HG03439 (cell line): ENCODE results near the gene HSPA12A.

Source experiments
- ATAC-seq: cut with Tn5 transposase; IDR thresholded peaks from one replicate; pipeline ENCODE4 v1.9.1; 2021; ENCODE audit warnings: mild to moderate bottlenecking, moderate library complexity; ENCODE audit not compliant: unreplicated experiment

Gene HSPA12A

DNA sequence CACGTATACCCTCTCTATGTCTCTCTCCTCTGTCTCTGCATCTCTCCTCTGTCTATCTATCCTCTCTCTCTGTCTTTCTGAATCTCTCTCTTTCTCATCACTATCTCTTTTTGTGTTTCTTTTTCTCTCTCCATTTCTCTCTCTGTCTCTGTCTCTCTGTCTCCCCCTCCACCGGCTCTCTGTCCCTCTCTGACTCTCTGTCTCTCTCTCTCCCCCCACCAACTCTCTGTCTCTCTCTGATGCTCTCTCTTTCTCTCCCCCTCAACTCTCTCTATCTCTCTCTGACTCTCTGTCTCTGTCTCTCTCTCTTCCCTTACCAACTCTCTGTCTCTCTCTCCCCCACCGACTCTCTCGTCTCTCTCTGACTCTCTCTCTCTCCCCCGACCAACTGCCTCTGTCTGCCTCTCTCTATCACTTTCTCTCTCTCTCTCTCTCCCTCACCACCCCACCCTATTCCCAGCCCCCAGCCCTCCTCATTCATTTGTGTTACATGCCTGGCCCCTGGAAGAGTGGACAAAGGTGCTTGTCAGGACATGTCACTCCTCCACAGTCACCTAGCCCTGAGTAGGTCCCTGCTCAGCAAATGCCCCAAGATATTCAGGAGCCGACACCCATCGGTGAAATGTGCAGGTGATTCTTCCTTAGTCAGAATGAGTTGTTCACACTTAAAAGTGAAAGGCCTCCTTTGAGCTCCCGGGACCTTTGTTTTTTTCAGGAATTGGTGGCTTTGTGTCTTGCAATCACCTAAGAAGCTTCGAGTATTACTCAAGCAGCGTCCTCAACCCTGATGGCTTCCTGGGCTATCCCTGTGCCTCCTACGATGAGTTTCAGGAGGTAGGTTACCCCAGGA lies 108.0 kb downstream of the HSPA12A start:
- ATAC-seq, result no peak

- ATAC-seq, result no peak
Measured at GRCh38 chr10:116633216-116633600, 109.2 kb downstream of the HSPA12A start.

- no peak for ATAC-seq
Measured at GRCh38 chr10:116632596-116633215, 109.7 kb downstream of the HSPA12A start.

DNA sequence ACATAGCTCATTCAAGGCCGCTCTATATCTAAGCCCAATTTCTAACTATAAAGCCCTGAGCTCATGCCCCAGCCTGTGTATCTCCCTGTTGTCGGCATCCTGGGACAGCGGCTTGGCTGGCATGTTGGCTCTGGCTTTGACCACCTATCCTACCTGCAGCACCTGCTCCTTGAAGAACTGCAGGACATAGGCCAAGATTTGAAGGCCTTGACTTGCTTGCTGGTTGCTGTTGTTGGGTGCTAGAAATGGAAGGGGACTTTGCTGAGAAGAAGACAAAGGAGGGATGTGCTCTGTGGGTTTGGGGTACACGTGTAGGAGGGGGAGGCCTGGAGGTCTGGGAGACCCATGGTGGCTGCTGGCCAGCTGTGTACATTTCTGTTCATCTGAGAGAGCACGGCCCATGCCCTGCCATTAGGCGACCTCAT lies 110.5 kb downstream of the HSPA12A start:
- no peak for ATAC-seq

DNA sequence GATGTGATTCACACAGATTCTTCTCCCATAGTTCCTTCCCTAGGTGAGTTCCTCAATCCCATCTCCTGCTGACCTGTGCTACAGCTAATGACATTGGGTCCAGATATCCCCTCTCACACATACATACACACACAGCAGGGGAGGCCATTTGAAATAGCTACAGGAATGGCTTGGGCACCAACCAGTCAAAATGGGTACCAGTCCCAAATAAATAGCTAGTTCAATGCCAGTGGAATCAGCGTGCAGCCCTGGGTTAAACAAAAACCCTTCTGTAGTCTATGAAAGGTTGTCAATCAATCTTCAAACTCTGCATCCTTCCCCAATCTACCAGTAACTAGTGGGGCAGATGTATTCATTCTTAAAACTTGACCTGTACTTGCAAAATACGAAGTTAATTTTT lies 112.3 kb downstream of the HSPA12A start:
- ATAC-seq, result no peak

GRCh38 chr10:116629340-116629739 lies 113.0 kb downstream of the HSPA12A start:
- ATAC-seq, result no peak

DNA sequence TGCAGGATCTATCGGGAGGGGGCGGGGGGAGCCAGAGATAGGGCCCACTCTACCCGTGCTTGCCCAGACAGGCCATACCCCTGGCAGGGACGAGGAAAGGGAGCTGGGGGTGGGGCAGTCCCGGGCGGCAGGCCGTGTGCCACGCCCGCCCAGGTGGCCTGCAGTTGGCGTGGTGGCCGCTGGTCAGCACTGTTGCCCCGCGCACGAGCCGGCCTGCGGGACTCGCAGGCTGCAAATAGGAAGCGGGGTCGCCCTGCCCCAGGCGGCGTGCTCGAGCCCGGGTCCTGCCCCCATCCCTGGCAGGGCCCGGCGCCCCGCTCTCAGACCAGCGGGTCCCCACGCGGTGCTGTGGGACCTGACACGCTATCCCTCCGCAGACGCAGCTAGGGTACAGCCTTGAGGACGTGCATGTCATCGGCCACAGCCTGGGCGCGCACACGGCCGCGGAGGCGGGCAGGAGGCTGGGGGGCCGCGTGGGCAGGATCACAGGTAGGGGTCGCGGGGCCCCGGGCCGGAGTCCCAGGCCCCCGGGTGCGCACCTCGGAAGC lies 114.9 kb downstream of the HSPA12A start:
- no peak for ATAC-seq

DNA sequence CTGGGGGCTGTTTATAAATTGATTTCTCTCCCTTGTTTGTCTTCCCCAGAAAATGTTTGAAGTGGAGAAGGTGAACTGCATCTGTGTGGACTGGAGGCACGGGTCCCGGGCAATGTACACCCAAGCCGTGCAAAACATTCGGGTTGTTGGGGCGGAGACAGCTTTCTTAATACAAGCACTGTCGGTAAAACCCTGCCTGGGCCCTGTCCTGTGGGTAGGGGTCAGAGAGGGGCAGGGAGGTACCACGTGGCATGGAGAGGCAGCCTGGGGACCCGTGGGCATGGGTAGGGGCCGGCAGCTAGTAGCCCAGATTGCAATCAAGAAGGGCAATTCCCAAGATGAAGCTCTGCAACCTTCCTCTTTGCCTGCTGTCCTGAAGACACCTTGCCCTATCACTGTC lies 115.6 kb downstream of the HSPA12A start:
- ATAC-seq, result no peak

- no peak for ATAC-seq
Measured at GRCh38 chr10:116625845-116626244, 116.5 kb downstream of the HSPA12A start.

DNA sequence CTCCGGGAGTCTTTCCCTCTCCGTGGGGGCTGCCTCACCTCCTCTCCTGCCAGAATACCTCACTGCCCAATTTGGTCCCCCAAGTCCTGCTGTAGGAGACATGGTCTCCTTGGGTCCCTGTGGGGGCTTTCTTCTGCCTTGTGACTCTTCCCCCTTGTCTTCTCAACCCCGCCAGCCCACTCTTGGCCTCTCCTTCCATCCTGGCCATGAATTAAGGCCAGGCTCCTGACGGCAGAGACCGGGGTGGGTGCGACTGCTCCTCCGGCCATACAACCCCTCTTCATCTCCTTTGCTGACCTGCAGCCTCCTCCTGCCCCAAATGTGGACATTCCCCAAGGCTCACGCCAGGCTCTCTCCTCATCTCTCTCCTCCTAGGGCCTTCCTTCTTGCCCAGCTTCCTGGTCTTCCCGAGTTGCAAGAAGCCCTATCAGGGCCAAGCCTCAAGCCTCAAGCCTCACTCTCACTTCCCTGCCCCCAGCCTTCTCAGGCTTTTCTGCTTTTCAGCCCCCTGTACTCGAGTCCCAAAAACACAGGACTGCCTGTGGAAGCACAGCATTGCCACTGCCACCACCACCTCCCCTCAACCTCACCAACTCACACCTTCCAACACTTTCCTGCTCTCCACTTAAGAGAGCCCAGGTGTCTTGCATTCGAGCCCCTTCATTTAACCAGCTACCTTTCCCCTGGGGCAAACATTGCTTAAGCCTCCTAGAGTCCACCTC lies 120.3 kb downstream of the HSPA12A start:
- ATAC-seq, result no peak

GRCh38 chr10:116621476-116621875 lies 120.9 kb downstream of the HSPA12A start:
- ATAC-seq, result no peak
